H1 (cell line): ENCODE measurements around the gene DCN. TPM values are rescaled to one million over a fixed set of nuclear protein-coding genes. Genes with fewer than 3 reads are reported as not detected.

Experiments used
- CTCF ChIA-PET: fragments of 300-600 bp; sonication (Branson Sonifier 250); formaldehyde crosslinking; loops from one replicate; lab custom pipeline; 2021; ENCODE audit not compliant: partially characterized antibody; lab: Charles Lee
- POLR2A ChIA-PET: fragments of 300-600 bp; sonication (Branson Sonifier 250); formaldehyde crosslinking; loops from one replicate; lab custom pipeline; 2021; ENCODE audit warnings: inconsistent platforms; ENCODE audit not compliant: partially characterized antibody; lab: Charles Lee
- DNase-seq, 2 experiments: peaks; one replicate each; pipeline versions ENCODE4 v3.0.0 to v3.0.0-alpha.2; 2010 to 2022; ENCODE audit warnings: low spot score in 2 of 2, low read depth in 1 of 2, mixed read lengths in 1 of 2
- FAIRE-seq: peaks from 2 replicates; lab custom pipeline; 2011; peaks lifted over from hg19 to GRCh38; lab: Jason Lieb, UNC
- H2AFZ ChIP-seq: 2 replicates; pipeline ENCODE4 v1.8.1; 2012; ENCODE audit warnings: low read length, inconsistent platforms
- H2AK5ac ChIP-seq: 2 replicates; pipeline ENCODE4 v1.6.1; 2013; ENCODE audit warnings: low read depth, low read length
- H2BK120ac ChIP-seq: replicated peaks from 2 replicates; pipeline ENCODE3; 2013; ENCODE audit warnings: low read depth, low read length, inconsistent platforms
- H2BK12ac ChIP-seq: 2 replicates; pipeline ENCODE4 v1.6.1; 2013; ENCODE audit warnings: low read depth, low read length
- H2BK15ac ChIP-seq: 2 replicates; pipeline ENCODE4 v1.6.1; 2013; ENCODE audit warnings: low read length
- H2BK20ac ChIP-seq: 2 replicates; pipeline ENCODE4 v1.6.1; 2013; ENCODE audit warnings: low read length
- H2BK5ac ChIP-seq: 2 replicates; pipeline ENCODE4 v1.6.1; 2013; ENCODE audit warnings: low read depth, low read length
- H3K14ac ChIP-seq: 2 replicates; pipeline ENCODE4 v1.6.1; 2013; ENCODE audit warnings: inconsistent platforms; ENCODE audit not compliant: insufficient read length
- H3K18ac ChIP-seq: 2 replicates; pipeline ENCODE4 v1.6.1; 2013; ENCODE audit warnings: low read length; ENCODE audit errors: extremely low read depth
- H3K23ac ChIP-seq: 2 replicates; pipeline ENCODE4 v1.6.1; 2013; ENCODE audit warnings: inconsistent platforms; ENCODE audit not compliant: insufficient read length
- H3K23me2 ChIP-seq: 2 replicates; pipeline ENCODE4 v1.6.1; 2013; ENCODE audit warnings: low read depth, low read length
- H3K27ac ChIP-seq: 2 replicates; pipeline ENCODE4 v1.6.1; 2011; ENCODE audit warnings: low read depth, low read length, inconsistent platforms
- H3K27me3 ChIP-seq, 4 experiments: replicated peaks in 1 of 4; 1 replicate in 1 of 4; 2 replicates in 3 of 4; pipeline versions ENCODE4 v1.6.1 to v1.8.1; 2011 to 2013; ENCODE audit warnings: low read length in 3 of 4, mild to moderate bottlenecking in 3 of 4, inconsistent platforms in 2 of 4, mixed read lengths in 2 of 4, moderate library complexity in 1 of 4; ENCODE audit not compliant: control insufficient read depth in 3 of 4, insufficient read depth in 3 of 4; ENCODE audit errors: extremely low read depth in 1 of 4
- H3K36me3 ChIP-seq, 4 experiments: 2 replicates each; pipeline versions ENCODE4 v1.6.1 to v1.8.1; 2011 to 2013; ENCODE audit warnings: mild to moderate bottlenecking in 4 of 4, low read length in 3 of 4, moderate library complexity in 2 of 4, control low read depth in 1 of 4, inconsistent platforms in 1 of 4; ENCODE audit not compliant: insufficient read depth in 4 of 4, control insufficient read depth in 2 of 4
- H3K4ac ChIP-seq: replicated peaks from 2 replicates; pipeline ENCODE3; 2013; ENCODE audit warnings: low read length, low read depth, mixed read lengths, inconsistent platforms; ENCODE audit not compliant: insufficient read length
- H3K4me1 ChIP-seq, 4 experiments: replicated peaks in 1 of 4; 1 replicate in 1 of 4; 2 replicates in 3 of 4; pipeline versions ENCODE4 v1.6.1 to v1.8.1; 2011 to 2013; ENCODE audit warnings: low read length in 3 of 4, inconsistent platforms in 2 of 4, mixed read lengths in 1 of 4; ENCODE audit not compliant: insufficient read depth in 4 of 4, control insufficient read depth in 3 of 4
- H3K4me2 ChIP-seq, 2 experiments: 2 replicates each; pipeline versions ENCODE4 v1.6.1 to v1.8.1; 2011 to 2013; ENCODE audit warnings: low read depth in 2 of 2, low read length in 2 of 2, control low read depth in 1 of 2, inconsistent platforms in 1 of 2, mild to moderate bottlenecking in 1 of 2; ENCODE audit not compliant: insufficient read depth in 1 of 2
- H3K4me3 ChIP-seq, 4 experiments: fragments of 200-600, 300-600 bp in 1 of 4; sonication (generic), shearing (Covaris generic), sonication (Bioruptor Twin) in 1 of 4; 2 replicates each; pipeline versions ENCODE4 v1.5.1 to v1.8.1; 2011 to 2016; ENCODE audit warnings: low read length in 4 of 4, low read depth in 3 of 4, control low read depth in 2 of 4, inconsistent platforms in 2 of 4, mild to moderate bottlenecking in 2 of 4, mixed read lengths in 1 of 4, moderate library complexity in 1 of 4; ENCODE audit not compliant: insufficient read depth in 2 of 4; ENCODE audit errors: extremely low read depth in 1 of 4
- H3K56ac ChIP-seq: replicated peaks from 2 replicates; pipeline ENCODE3; 2013; ENCODE audit warnings: low read depth, mild to moderate bottlenecking, mixed read lengths, low read length, inconsistent platforms; ENCODE audit not compliant: insufficient read length
- H3K79me1 ChIP-seq: 2 replicates; pipeline ENCODE4 v1.6.1; 2013; ENCODE audit warnings: low read depth, low read length, control low read depth
- H3K79me2 ChIP-seq, 2 experiments: 2 replicates each; pipeline versions ENCODE4 v1.6.1 to v1.8.1; 2012 to 2013; ENCODE audit warnings: low read length in 2 of 2, mild to moderate bottlenecking in 2 of 2, inconsistent platforms in 1 of 2; ENCODE audit not compliant: insufficient read depth in 2 of 2, control insufficient read depth in 1 of 2
- H3K9ac ChIP-seq, 4 experiments: replicated peaks in 1 of 4; 1 replicate in 1 of 4; 2 replicates in 3 of 4; pipeline versions ENCODE4 v1.6.1 to v1.8.1; 2011 to 2013; ENCODE audit warnings: low read depth in 3 of 4, low read length in 3 of 4, control low read depth in 2 of 4, mild to moderate bottlenecking in 2 of 4, moderate library complexity in 2 of 4, inconsistent platforms in 1 of 4; ENCODE audit errors: extremely low read depth in 1 of 4
- H3K9me3 ChIP-seq, 2 experiments: 2 replicates each; pipeline versions ENCODE4 v1.6.1 to v1.8.1; 2012 to 2013; ENCODE audit warnings: mild to moderate bottlenecking in 2 of 2, moderate library complexity in 2 of 2, control low read depth in 1 of 2, inconsistent platforms in 1 of 2, low read depth in 1 of 2, low read length in 1 of 2, mixed read lengths in 1 of 2; ENCODE audit not compliant: insufficient read depth in 2 of 2
- H4K20me1 ChIP-seq, 2 experiments: replicated peaks in 1 of 2; 2 replicates each; pipeline versions ENCODE3 to v1.8.1; 2011 to 2013; ENCODE audit warnings: inconsistent platforms in 2 of 2, low read length in 2 of 2, mild to moderate bottlenecking in 1 of 2; ENCODE audit not compliant: insufficient read depth in 2 of 2, control insufficient read depth in 1 of 2
- H4K5ac ChIP-seq: 2 replicates; pipeline ENCODE4 v1.6.1; 2013; ENCODE audit warnings: low read length, low read depth, mixed read lengths, inconsistent platforms; ENCODE audit not compliant: insufficient read length
- H4K8ac ChIP-seq: 2 replicates; pipeline ENCODE4 v1.8.0; 2013; ENCODE audit warnings: mild to moderate bottlenecking, moderate library complexity, low read length, inconsistent platforms; ENCODE audit not compliant: insufficient read depth; ENCODE audit errors: extremely low read depth
- H4K91ac ChIP-seq: replicated peaks from 2 replicates; pipeline ENCODE3; 2013; ENCODE audit warnings: low read length, mixed read lengths, inconsistent platforms; ENCODE audit not compliant: insufficient read length
- polyA plus RNA-seq, 7 experiments: library from polyadenylated mRNA; depleted of rRNA in 3 of 7; stranded (reverse) in 5 of 7; unstranded in 2 of 7; fragments of >200 nt in 5 of 7; fragments of 200-250 nt in 2 of 7; gene quantifications; 1 replicate in 5 of 7; 2 replicates in 1 of 7; 4 replicates in 1 of 7; pipeline versions ENCODE4 v1.2.1 to v1.2.3, GENCODE V29; 2011 to 2013; ENCODE audit warnings: missing spikeins in 2 of 7, mixed read lengths in 2 of 7
- total RNA-seq: library from RNA; stranded (reverse); fragmentation: NEBNext Ultra II Directional; extraction: Animal tissue kit (Norgen Biotek cat#: 25700); gene quantifications from 2 replicates; pipeline ENCODE4 v1.2.1, GENCODE V29; 2021
- TF ChIP-seq, protein P1 (sequence below): IDR thresholded peaks from 2 replicates; pipeline ENCODE4 v1.6.1; 2012; ENCODE audit warnings: low read length, inconsistent platforms

The DCN gene
- total and polyA plus RNA-seq, 2 of the 8 experiments (the other 6 are each of a cell fraction or from before 2014, with no cell fraction given): not detected

DNA sequence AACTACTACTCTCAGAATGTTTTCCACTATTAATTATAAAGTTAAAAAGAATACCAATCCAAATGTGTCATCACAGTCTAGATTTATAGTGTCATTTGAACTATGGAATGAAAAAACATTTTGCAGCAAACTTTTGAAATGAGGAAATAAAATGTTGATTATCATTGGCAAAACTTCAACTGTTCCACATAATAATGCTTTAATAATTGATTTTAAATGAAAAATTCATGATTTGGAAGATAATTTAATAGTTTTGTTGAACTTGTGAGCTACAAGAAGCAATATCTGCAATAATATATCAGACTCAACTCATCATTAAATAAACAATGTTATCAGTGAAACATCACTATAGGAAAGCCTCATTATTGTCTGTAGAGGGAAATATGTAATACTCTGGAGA is 48.2 kb upstream of the DCN start:
- Histone ChIP-seq H4K8ac (no peak overlapping the region), H3K36me3 (no peaks in the 10 kb centered on the region), H2BK12ac (no peak overlapping the region), H3K23ac (no peak overlapping the region), H4K91ac (no peak overlapping the region), H4K20me1 (no peaks in the 10 kb centered on the region), H3K79me1 (no peaks in the 10 kb centered on the region), H2BK20ac (no peak overlapping the region), H3K4ac (no peak overlapping the region), H3K14ac (no peak overlapping the region), H3K4me3 (no peak overlapping the region), H2BK5ac (no peak overlapping the region), H3K9me3 (no peaks in the 10 kb centered on the region), H3K4me2 (no peak overlapping the region), H3K18ac (no peak overlapping the region), H3K79me2 (no peaks in the 10 kb centered on the region)
- CTCF ChIA-PET: no interaction called here
- no peak for DNase-seq
- POLR2A ChIA-PET: no interaction called here
- TF ChIP-seq, protein P1, sequence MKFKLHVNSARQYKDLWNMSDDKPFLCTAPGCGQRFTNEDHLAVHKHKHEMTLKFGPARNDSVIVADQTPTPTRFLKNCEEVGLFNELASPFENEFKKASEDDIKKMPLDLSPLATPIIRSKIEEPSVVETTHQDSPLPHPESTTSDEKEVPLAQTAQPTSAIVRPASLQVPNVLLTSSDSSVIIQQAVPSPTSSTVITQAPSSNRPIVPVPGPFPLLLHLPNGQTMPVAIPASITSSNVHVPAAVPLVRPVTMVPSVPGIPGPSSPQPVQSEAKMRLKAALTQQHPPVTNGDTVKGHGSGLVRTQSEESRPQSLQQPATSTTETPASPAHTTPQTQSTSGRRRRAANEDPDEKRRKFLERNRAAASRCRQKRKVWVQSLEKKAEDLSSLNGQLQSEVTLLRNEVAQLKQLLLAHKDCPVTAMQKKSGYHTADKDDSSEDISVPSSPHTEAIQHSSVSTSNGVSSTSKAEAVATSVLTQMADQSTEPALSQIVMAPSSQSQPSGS: no peak
- TF ChIP-seq, all 59 proteins: peak for 0
- Histone ChIP-seq H4K5ac (no peak overlapping the region), H2AFZ (no peak overlapping the region), H2BK15ac (no peak overlapping the region), H3K27me3 (no peaks in the 10 kb centered on the region), H2AK5ac (no peak overlapping the region), H3K4me1 (no peaks in the 10 kb centered on the region), H3K23me2 (no peaks in the 10 kb centered on the region), H2BK120ac (no peak overlapping the region), H3K56ac (no peak overlapping the region), H3K27ac (no peak overlapping the region), H3K9ac (no peak overlapping the region)
- no peak for FAIRE-seq
